ENCODE measurements around the gene MLPH. TPM values are rescaled to one million over a fixed set of nuclear protein-coding genes. Genes with fewer than 3 reads are reported as not detected.
A peak's percentile ranks its signal among the peaks of the same experiment; 100 is the strongest.

MLPH gene
- polyA plus RNA-seq, 1 of the 3 experiments (the other 2 are of a cell fraction): 93.6 TPM

- CTCF ChIA-PET: interaction anchor here (0.6 to 2.4 kb wide), 3 partner anchors 17 to 91 kb away, joined by 3 to 9 read pairs (median 8); no protein-coding TSS in a partner anchor
- no peak for TF ChIP-seq PBX3 (IDR thresholded peaks at IDR 0.05)
- TF ChIP-seq REST (IDR thresholded peaks at IDR 0.05; ENCODE audit: low read depth, low read length): no peak
- no peak for TF ChIP-seq TCF12 (IDR thresholded peaks at IDR 0.05)
- TF ChIP-seq MEF2A (IDR thresholded peaks at IDR 0.05; ENCODE audit: borderline replicate concordance, low read depth): no peak
- TF ChIP-seq RFX5 (IDR thresholded peaks at IDR 0.05; ENCODE audit: low read length): no peak
- TF ChIP-seq EZH2phosphoT487 (IDR thresholded peaks at IDR 0.05; ENCODE audit: borderline replicate concordance, low read depth): no peak
- TF ChIP-seq EP300 (IDR thresholded peaks at IDR 0.05; ENCODE audit: borderline replicate concordance in 1 of 2, low read depth in 1 of 2, low read length in 1 of 2): no peak
- TF ChIP-seq FOSL2 (IDR thresholded peaks at IDR 0.05; ENCODE audit: borderline replicate concordance, low read depth): no peak
Observed at GRCh38 chr2:237495521-237496117, 8.6 kb downstream of the MLPH start.

GRCh38 chr2:237496428-237496827, 9.4 kb downstream of the MLPH start:
- Histone ChIP-seq H3K4me1 (ENCODE audit: control insufficient read depth in 1 of 2, insufficient read depth in 2 of 2, low read depth in 1 of 2, low read length in 1 of 2) (peaks cover 12 to 13% of the 10 kb centered on the region in 2 experiments; a peak in 3 of 4 replicates), H4K20me1 (ENCODE audit: insufficient read depth) (no peaks in the 10 kb centered on the region), H3K79me2 (ENCODE audit: insufficient read depth) (peaks cover 84% of the 10 kb centered on the region), H3K27ac (ENCODE audit: low read depth in 2 of 2, low read length in 1 of 2) (peak overlapping the region in 1 of 2 experiments; percentile 100; a peak in 2 of 4 replicates), H3K27me3 (ENCODE audit: insufficient read depth) (no peaks in the 10 kb centered on the region), H3K9ac (no peak overlapping the region), H3K9me3 (peaks cover under 1% of the 10 kb centered on the region; the same call in 1 of the 2 replicates), H3K36me3 (replicated peaks in 1 of 2; ENCODE audit: control insufficient read depth in 1 of 2, insufficient read depth in 2 of 2, low read length in 1 of 2) (peaks cover 0 to 73% of the 10 kb centered on the region in 2 experiments), H3K4me2 (no peak overlapping the region), H2AFZ (ENCODE audit: low read depth) (no peak overlapping the region), H3K4me3 (ENCODE audit: low read depth in 2 of 2, low read length in 1 of 2) (no peak overlapping the region), H3K9me2 (no peaks in the 10 kb centered on the region), H3F3A (replicated peaks; ENCODE audit: insufficient read depth) (peaks cover 22% of the 10 kb centered on the region)
- DNase-seq: no peak
- CTCF ChIA-PET: interaction anchor here (0.6 to 1.3 kb wide), 2 partner anchors 21 to 92 kb away, joined by 3 read pairs; no protein-coding TSS in a partner anchor
- 92% methylated on average over 8 of the region's 8 CpGs for WGBS (ENCODE audit: low lambda C conversion rate)
- POLR2A ChIA-PET: no interaction called here
- TF ChIP-seq FOSL2 (IDR thresholded peaks at IDR 0.05; ENCODE audit: borderline replicate concordance, low read depth) (no peak), JUND (IDR thresholded peaks at IDR 0.05) (no peak), GATA2 (CRISPR knock-in tag; IDR thresholded peaks at IDR 0.05) (no peak), GABPA (IDR thresholded peaks at IDR 0.05; ENCODE audit: low read depth) (no peak), USF1 (IDR thresholded peaks at IDR 0.05; ENCODE audit: borderline replicate concordance, low read depth) (no peak), TAF1 (IDR thresholded peaks at IDR 0.05; ENCODE audit: borderline replicate concordance, low read depth, low read length) (no peak), RAD21 (IDR thresholded peaks at IDR 0.05; ENCODE audit: low read length) (no peak), EP300 (IDR thresholded peaks at IDR 0.05; ENCODE audit: borderline replicate concordance in 1 of 2, low read depth in 1 of 2, low read length in 1 of 2) (no peak), IRF3 (IDR thresholded peaks at IDR 0.05; ENCODE audit: low read depth, low read length) (no peak), FOXM1 (IDR thresholded peaks at IDR 0.05; ENCODE audit: low read depth) (no peak)

More at GRCh38 chr2:237495521-237496117, 8.6 kb downstream of the MLPH start:
- peaks cover 6 to 9% of the 10 kb centered on the region in 2 experiments; a peak in 3 of 4 replicates for H3K4me1 ChIP-seq (ENCODE audit: control insufficient read depth in 1 of 2, insufficient read depth in 2 of 2, low read depth in 1 of 2, low read length in 1 of 2)
- no peak overlapping the region for H3K4me2 ChIP-seq
- DNase-seq: no peak
- H4K20me1 ChIP-seq (ENCODE audit: insufficient read depth): no peaks in the 10 kb centered on the region
- no peaks in the 10 kb centered on the region for H3K9me2 ChIP-seq
- no peaks in the 10 kb centered on the region for H3K27me3 ChIP-seq (ENCODE audit: insufficient read depth)
- H3K9me3 ChIP-seq: peaks cover 3% of the 10 kb centered on the region; the same call in 1 of the 2 replicates
- no peak overlapping the region for H3K9ac ChIP-seq
- peaks cover 92% of the 10 kb centered on the region for H3K79me2 ChIP-seq (ENCODE audit: insufficient read depth)
- H3K4me3 ChIP-seq (ENCODE audit: low read depth in 2 of 2, low read length in 1 of 2): no peak overlapping the region
- H3F3A ChIP-seq (replicated peaks; ENCODE audit: insufficient read depth): peaks cover 19% of the 10 kb centered on the region
- H3K36me3 ChIP-seq (replicated peaks in 1 of 2; ENCODE audit: control insufficient read depth in 1 of 2, insufficient read depth in 2 of 2, low read length in 1 of 2): peaks cover 0 to 81% of the 10 kb centered on the region in 2 experiments
- 98% methylated on average over 17 of the region's 21 CpGs for WGBS (ENCODE audit: low lambda C conversion rate)
- POLR2A ChIA-PET: no interaction called here
- no peak overlapping the region for H2AFZ ChIP-seq (ENCODE audit: low read depth)
- peak overlapping the region in 1 of 2 experiments; percentile 100; a peak in 2 of 4 replicates for H3K27ac ChIP-seq (ENCODE audit: low read depth in 2 of 2, low read length in 1 of 2)
